Tibial nerve (tissue), 4 donors: ENCODE measurements around the gene TMEM132D.

ENCODE experiments used
- EP300 ChIP-seq, 2 donors: sonication (generic); formaldehyde crosslinking; IDR thresholded peaks; one replicate each; pipeline ENCODE4 v1.6.1; 2017; ENCODE audit warnings: antibody characterized with exemption in 2 of 2, mild to moderate bottlenecking in 1 of 2
- POLR2A ChIP-seq, 2 donors: fragments of 450-650 bp; IDR thresholded peaks; one replicate each; pipeline ENCODE4 v1.6.1; 2017; ENCODE audit warnings: antibody characterized with exemption in 2 of 2, mild to moderate bottlenecking in 2 of 2, moderate library complexity in 2 of 2
- TF ChIP-seq, protein P1 (sequence below), 5 experiments: fragments of 200-600 bp in 3 of 5; fragments of 450-650 bp in 2 of 5; sonication (generic) in 3 of 5; IDR thresholded peaks; one replicate each; pipeline ENCODE4 v1.5.1; 2016 to 2019; ENCODE audit warnings: antibody characterized with exemption in 5 of 5, mild to moderate bottlenecking in 3 of 5, moderate library complexity in 2 of 5

DNA sequence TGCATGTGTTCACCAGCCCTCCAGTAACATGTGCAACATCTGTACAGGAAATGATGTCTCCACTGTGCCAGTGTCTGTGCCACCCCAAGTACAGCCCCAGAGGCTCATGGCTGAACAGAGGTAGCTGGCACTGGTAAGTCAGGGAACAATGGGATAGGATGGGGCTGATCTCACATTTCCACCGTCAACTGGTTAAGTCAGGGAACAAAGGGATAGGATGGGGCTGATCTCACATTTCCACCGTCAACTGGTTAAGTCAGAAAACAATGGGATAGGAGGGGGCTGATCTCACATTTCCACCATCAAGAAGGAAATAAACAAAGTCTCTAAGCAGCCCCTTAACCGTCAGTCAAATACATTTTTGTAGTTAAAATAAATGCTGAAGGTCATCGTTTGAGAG is 246.6 kb downstream of the TMEM132D start:
- TF ChIP-seq, protein P1, sequence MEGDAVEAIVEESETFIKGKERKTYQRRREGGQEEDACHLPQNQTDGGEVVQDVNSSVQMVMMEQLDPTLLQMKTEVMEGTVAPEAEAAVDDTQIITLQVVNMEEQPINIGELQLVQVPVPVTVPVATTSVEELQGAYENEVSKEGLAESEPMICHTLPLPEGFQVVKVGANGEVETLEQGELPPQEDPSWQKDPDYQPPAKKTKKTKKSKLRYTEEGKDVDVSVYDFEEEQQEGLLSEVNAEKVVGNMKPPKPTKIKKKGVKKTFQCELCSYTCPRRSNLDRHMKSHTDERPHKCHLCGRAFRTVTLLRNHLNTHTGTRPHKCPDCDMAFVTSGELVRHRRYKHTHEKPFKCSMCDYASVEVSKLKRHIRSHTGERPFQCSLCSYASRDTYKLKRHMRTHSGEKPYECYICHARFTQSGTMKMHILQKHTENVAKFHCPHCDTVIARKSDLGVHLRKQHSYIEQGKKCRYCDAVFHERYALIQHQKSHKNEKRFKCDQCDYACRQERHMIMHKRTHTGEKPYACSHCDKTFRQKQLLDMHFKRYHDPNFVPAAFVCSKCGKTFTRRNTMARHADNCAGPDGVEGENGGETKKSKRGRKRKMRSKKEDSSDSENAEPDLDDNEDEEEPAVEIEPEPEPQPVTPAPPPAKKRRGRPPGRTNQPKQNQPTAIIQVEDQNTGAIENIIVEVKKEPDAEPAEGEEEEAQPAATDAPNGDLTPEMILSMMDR (IDR thresholded peaks at IDR 0.05), result no peak
- TF ChIP-seq EP300 (IDR thresholded peaks at IDR 0.05), result no peak
- no peak for TF ChIP-seq POLR2A (IDR thresholded peaks at IDR 0.05)
